CD4-positive, alpha-beta T cell (primary cell): ENCODE measurements around the gene TH. TPM values are rescaled to one million over a fixed set of nuclear protein-coding genes. Genes with fewer than 3 reads are reported as not detected.

Experiments
- ATAC-seq: fragments of 200-7000 bp; cut with Tn5 transposase; one replicate; pipeline ENCODE4 v1.10.0; 2022; ENCODE audit warnings: mild to moderate bottlenecking; ENCODE audit not compliant: poor library complexity
- CTCF ChIA-PET: fragments of 350-600 bp; sonication (Branson Sonifier 250); formaldehyde crosslinking; loops from one replicate; lab custom pipeline; 2021; ENCODE audit warnings: antibody characterized with exemption, inconsistent platforms; lab: Charles Lee
- POLR2A ChIA-PET: fragments of 350-600 bp; sonication (Branson Sonifier 250); formaldehyde crosslinking; loops from one replicate; lab custom pipeline; 2021; ENCODE audit warnings: antibody characterized with exemption, inconsistent platforms; lab: Charles Lee
- DNase-seq, 14 experiments: peaks; one replicate each; pipeline ENCODE4 v3.0.0-alpha.2; 2013 to 2020; ENCODE audit warnings: mixed read lengths in 2 of 14
- H3K27ac ChIP-seq, 2 donors: one replicate each; pipeline versions ENCODE4 v1.5.1 to v1.7.0; 2013; ENCODE audit warnings: low read length in 2 of 2, low read depth in 1 of 2, mild to moderate bottlenecking in 1 of 2
- H3K27me3 ChIP-seq, 2 experiments: 1 replicate in 1 of 2; 2 replicates in 1 of 2; pipeline versions ENCODE4 v1.6.1 to v1.7.0; 2013; ENCODE audit warnings: low read length in 2 of 2, control low read depth in 1 of 2, mild to moderate bottlenecking in 1 of 2, moderate library complexity in 1 of 2; ENCODE audit not compliant: insufficient read depth in 2 of 2, control insufficient read depth in 1 of 2
- H3K36me3 ChIP-seq: one replicate; pipeline ENCODE4 v1.6.1; 2013; ENCODE audit warnings: low read length, control low read depth; ENCODE audit not compliant: insufficient read depth
- H3K4me1 ChIP-seq: one replicate; pipeline ENCODE4 v1.6.1; 2013; ENCODE audit warnings: low read length, control low read depth; ENCODE audit not compliant: insufficient read depth
- H3K4me3 ChIP-seq: one replicate; pipeline ENCODE4 v1.5.1; 2013; ENCODE audit warnings: mild to moderate bottlenecking, low read length, moderate library complexity
- H3K9me3 ChIP-seq, 2 experiments: 1 replicate in 1 of 2; 2 replicates in 1 of 2; pipeline versions ENCODE4 v1.6.1 to v1.7.0; 2013; ENCODE audit warnings: low read length in 2 of 2, mild to moderate bottlenecking in 2 of 2, control low read depth in 1 of 2, moderate library complexity in 1 of 2; ENCODE audit not compliant: control insufficient read depth in 1 of 2, insufficient read depth in 1 of 2
- H3K27ac Mint-ChIP-seq: one replicate; pipeline ENCODE4 v1.8.0; 2020; ENCODE audit warnings: mixed read lengths
- H3K27me3 Mint-ChIP-seq: one replicate; pipeline ENCODE4 v1.8.0; 2021; ENCODE audit warnings: mixed read lengths
- H3K36me3 Mint-ChIP-seq: one replicate; pipeline ENCODE4 v1.8.0; 2021; ENCODE audit warnings: low read depth, mixed read lengths
- H3K4me1 Mint-ChIP-seq: one replicate; pipeline ENCODE4 v1.8.0; 2021; ENCODE audit warnings: low read depth, mixed read lengths
- H3K4me3 Mint-ChIP-seq: one replicate; pipeline ENCODE4 v1.8.0; 2020; ENCODE audit warnings: mild to moderate bottlenecking, mixed read lengths
- H3K9me3 Mint-ChIP-seq: one replicate; pipeline ENCODE4 v1.8.0; 2020; ENCODE audit warnings: mixed read lengths
- intact Hi-C, 2 experiments: fragments of 100-400 bp; cut with DNase I in 1 of 2; cut with micrococcal nuclease in 1 of 2; formaldehyde crosslinking; loops; one replicate each; pipeline versions ENCODE4 v1.15.1 to v1.9.0; 2023 to 2025; cut with DNase I, micrococcal nuclease
- total RNA-seq, 174 experiments: library from RNA in 2 of 174; stranded (reverse) in 2 of 174; gene quantifications; one replicate each; pipeline ENCODE4 v1.2.3 and lab custom pipeline; 2021 to 2026
- TF ChIP-seq, protein P1 (sequence below): fragments of 200-600 bp; IDR thresholded peaks from one replicate; pipeline ENCODE4 v1.8.0; 2022; ENCODE audit warnings: antibody characterized with exemption, mild to moderate bottlenecking

The TH gene
- total RNA-seq, 2 experiments from 2014 or later = not detected

DNA sequence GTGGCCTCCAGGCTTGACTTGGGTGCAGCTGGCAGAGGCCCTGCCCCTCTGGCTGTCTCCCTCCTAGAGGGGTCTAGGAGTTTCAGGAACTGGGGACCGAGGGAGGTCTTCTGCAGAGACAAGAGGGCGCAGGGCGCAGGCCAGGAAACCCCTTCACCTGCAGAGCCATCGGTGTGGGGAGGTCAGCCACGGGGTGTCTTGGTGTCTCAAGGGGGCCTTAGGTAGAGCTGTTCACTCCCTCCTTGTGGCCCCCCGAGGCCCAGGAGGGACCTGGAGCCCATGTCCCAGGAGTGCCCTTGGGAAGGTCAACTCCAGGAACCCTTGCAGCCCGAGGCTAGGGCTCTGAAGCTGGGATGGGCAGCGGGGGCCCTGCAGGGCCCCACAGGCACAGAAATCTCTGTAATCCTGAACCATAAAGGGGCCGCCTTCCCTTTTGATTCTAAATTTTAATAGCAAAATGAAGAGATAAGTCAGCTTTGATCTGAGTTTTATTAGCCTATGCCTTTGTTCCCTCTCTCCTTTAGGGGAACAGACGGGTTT lies 31.4 kb upstream of the TH start:
- Histone ChIP-seq H3K27me3 (no peaks in the 10 kb centered on the region), H3K9me3 (peaks cover 0 to 17% of the 10 kb centered on the region in 2 experiments), H3K4me1 (no peaks in the 10 kb centered on the region), H3K4me3 (no peak overlapping the region), H3K36me3 (no peaks in the 10 kb centered on the region), H3K27ac (no peak overlapping the region)
- no peak for ATAC-seq
- POLR2A ChIA-PET = no interaction called here
- no peak overlapping the region for H3K4me3 Mint-ChIP-seq
- TF ChIP-seq, protein P1, sequence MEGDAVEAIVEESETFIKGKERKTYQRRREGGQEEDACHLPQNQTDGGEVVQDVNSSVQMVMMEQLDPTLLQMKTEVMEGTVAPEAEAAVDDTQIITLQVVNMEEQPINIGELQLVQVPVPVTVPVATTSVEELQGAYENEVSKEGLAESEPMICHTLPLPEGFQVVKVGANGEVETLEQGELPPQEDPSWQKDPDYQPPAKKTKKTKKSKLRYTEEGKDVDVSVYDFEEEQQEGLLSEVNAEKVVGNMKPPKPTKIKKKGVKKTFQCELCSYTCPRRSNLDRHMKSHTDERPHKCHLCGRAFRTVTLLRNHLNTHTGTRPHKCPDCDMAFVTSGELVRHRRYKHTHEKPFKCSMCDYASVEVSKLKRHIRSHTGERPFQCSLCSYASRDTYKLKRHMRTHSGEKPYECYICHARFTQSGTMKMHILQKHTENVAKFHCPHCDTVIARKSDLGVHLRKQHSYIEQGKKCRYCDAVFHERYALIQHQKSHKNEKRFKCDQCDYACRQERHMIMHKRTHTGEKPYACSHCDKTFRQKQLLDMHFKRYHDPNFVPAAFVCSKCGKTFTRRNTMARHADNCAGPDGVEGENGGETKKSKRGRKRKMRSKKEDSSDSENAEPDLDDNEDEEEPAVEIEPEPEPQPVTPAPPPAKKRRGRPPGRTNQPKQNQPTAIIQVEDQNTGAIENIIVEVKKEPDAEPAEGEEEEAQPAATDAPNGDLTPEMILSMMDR = no peak
- CTCF ChIA-PET = no interaction called here
- intact Hi-C loops = loop anchor here in 1 of 2 experiments (10.0 kb wide), 1 partner anchor 102 kb away; the partner anchor contains the start of genes C11orf21 and TSPAN32
- H3K27ac Mint-ChIP-seq = no peak overlapping the region
- no peaks in the 10 kb centered on the region for H3K4me1 Mint-ChIP-seq
- H3K9me3 Mint-ChIP-seq = no peaks in the 10 kb centered on the region
- no peaks in the 10 kb centered on the region for H3K36me3 Mint-ChIP-seq
- peak in 1 of 14 experiments; percentile 2 for DNase-seq
- H3K27me3 Mint-ChIP-seq = no peaks in the 10 kb centered on the region

DNA sequence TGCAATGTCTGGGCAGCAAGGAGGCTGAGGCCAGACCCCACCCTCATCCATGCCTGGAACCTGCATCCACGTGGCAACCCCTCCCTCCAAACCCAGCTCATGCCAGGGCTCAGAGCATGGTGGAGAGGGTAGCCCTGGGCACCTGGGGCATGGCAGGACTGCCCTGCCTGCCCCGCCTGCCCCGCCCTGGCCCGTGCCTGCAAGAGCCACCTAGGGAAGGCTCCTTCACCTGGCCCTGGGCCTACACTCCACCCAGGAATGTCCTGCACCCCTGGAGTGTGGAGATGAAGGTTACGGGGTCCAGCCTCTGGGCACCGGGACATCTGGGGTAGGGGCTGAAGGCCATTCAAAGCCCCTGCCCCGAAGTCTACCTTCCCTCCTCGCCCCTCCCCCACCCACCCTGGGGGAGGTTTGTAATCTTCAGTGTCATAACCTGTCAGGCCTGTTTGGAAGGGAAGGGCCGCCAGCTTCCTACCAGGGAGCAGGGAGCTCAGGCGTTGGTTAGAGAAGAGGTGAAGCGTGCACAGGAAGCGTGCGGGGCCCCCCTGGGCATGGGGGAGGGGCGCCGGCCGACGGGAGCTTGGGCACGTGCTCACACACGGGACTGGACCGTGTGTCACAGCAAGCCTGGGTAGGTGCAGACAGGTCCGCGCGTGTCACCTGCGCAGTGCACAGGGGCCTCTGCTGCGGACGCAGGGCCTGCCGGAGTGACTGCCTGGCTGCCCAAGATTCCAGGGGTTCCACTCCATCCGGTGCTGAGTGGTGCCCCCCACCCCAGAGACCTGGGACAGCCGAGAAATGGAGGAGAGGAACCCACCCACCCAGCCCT lies 30.7 kb upstream of the TH start:
- TF ChIP-seq, protein P1 = no peak
- Histone ChIP-seq H3K36me3 (no peaks in the 10 kb centered on the region), H3K9me3 (peaks cover 0 to 10% of the 10 kb centered on the region in 2 experiments), H3K4me1 (peaks cover 2% of the 10 kb centered on the region), H3K27ac (no peak overlapping the region), H3K27me3 (no peaks in the 10 kb centered on the region), H3K4me3 (no peak overlapping the region)
- H3K27ac Mint-ChIP-seq = no peak overlapping the region
- no peaks in the 10 kb centered on the region for H3K27me3 Mint-ChIP-seq
- ATAC-seq = no peak
- ChIA-PET CTCF (no interaction called here), POLR2A (no interaction called here)
- no peaks in the 10 kb centered on the region for H3K4me1 Mint-ChIP-seq
- H3K36me3 Mint-ChIP-seq = no peaks in the 10 kb centered on the region
- no peaks in the 10 kb centered on the region for H3K9me3 Mint-ChIP-seq
- intact Hi-C loops = loop anchor here in 1 of 2 experiments (10.0 kb wide), 1 partner anchor 103 kb away; the partner anchor contains the start of genes C11orf21 and TSPAN32
- peak in 1 of 14 experiments; percentile 2 for DNase-seq
- H3K4me3 Mint-ChIP-seq = no peak overlapping the region

DNA sequence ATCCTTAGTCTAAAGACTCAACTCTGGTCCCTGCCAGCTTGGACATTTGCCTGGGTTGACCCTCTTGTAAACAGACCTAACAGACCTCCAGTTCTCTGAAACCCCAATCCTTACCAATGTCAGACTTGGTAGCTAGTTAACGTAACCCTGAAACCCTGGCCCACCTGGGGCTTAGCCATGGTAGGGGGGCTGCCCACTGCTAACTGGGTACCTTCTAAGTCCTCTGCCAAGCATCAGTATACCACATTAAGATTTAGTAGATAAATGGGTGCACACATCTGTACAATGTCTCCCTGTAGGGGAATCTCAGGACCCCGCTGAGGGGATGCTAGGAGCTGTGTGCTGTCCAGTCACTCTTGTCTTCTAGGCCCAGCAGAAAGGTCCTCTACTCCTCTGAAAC lies 29.9 kb upstream of the TH start:
- H3K4me3 Mint-ChIP-seq = no peak overlapping the region
- H3K27me3 Mint-ChIP-seq = no peaks in the 10 kb centered on the region
- ATAC-seq = no peak
- H3K4me1 ChIP-seq = peaks cover 8% of the 10 kb centered on the region
- CTCF ChIA-PET = no interaction called here
- H3K4me3 ChIP-seq = no peak overlapping the region
- POLR2A ChIA-PET = no interaction called here
- TF ChIP-seq, protein P1 = no peak
- H3K9me3 ChIP-seq = peaks cover 0 to 8% of the 10 kb centered on the region in 2 experiments
- H3K27ac Mint-ChIP-seq = no peak overlapping the region
- intact Hi-C loops = loop anchor here in 1 of 2 experiments (10.0 kb wide), 1 partner anchor 103 kb away; the partner anchor contains the start of genes C11orf21 and TSPAN32
- peaks cover 6% of the 10 kb centered on the region for H3K4me1 Mint-ChIP-seq
- no peaks in the 10 kb centered on the region for H3K36me3 Mint-ChIP-seq
- H3K27ac ChIP-seq = no peak overlapping the region
- no peaks in the 10 kb centered on the region for H3K36me3 ChIP-seq
- no peak for DNase-seq
- no peaks in the 10 kb centered on the region for H3K9me3 Mint-ChIP-seq
- H3K27me3 ChIP-seq = no peaks in the 10 kb centered on the region
